ENCODE data around the gene FAM210B.

DNA sequence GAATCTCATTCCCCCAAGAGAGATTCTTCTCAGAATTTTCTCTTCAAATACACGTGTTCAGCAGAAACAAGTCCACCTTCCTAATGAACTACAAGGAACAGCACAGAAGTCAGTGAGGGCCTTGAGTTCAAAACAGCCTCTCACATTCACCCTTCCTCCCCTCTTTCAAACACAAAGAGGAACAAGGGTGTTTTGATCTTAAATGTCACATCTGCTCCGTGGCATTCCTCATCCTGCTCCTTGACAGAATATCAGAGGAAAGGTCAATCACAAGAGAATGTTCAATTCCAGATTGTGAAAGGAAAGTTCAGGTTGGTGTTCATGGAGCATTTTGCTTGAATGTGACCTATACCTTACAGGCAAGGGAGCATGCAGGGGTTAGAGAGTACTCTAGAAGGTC lies 35.6 kb upstream of the FAM210B start:
- TF ChIP-seq, protein P1, sequence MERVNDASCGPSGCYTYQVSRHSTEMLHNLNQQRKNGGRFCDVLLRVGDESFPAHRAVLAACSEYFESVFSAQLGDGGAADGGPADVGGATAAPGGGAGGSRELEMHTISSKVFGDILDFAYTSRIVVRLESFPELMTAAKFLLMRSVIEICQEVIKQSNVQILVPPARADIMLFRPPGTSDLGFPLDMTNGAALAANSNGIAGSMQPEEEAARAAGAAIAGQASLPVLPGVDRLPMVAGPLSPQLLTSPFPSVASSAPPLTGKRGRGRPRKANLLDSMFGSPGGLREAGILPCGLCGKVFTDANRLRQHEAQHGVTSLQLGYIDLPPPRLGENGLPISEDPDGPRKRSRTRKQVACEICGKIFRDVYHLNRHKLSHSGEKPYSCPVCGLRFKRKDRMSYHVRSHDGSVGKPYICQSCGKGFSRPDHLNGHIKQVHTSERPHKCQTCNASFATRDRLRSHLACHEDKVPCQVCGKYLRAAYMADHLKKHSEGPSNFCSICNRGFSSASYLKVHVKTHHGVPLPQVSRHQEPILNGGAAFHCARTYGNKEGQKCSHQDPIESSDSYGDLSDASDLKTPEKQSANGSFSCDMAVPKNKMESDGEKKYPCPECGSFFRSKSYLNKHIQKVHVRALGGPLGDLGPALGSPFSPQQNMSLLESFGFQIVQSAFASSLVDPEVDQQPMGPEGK (CRISPR knock-in tag; IDR thresholded peaks at IDR 0.05; ENCODE audit: borderline replicate concordance), result no peak
- TF ChIP-seq, protein P2, sequence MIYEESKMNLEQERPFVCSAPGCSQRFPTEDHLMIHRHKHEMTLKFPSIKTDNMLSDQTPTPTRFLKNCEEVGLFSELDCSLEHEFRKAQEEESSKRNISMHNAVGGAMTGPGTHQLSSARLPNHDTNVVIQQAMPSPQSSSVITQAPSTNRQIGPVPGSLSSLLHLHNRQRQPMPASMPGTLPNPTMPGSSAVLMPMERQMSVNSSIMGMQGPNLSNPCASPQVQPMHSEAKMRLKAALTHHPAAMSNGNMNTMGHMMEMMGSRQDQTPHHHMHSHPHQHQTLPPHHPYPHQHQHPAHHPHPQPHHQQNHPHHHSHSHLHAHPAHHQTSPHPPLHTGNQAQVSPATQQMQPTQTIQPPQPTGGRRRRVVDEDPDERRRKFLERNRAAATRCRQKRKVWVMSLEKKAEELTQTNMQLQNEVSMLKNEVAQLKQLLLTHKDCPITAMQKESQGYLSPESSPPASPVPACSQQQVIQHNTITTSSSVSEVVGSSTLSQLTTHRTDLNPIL (CRISPR knock-in tag; IDR thresholded peaks at IDR 0.05; ENCODE audit: low read depth), result no peak
- TF ChIP-seq ARNTL (CRISPR knock-in tag; IDR thresholded peaks at IDR 0.05; ENCODE audit: borderline replicate concordance, low read depth) (no peak), CSDC2 (CRISPR knock-in tag; IDR thresholded peaks at IDR 0.05) (no peak), GLIS3 (CRISPR knock-in tag; IDR thresholded peaks at IDR 0.05) (no peak), ZFP30 (CRISPR knock-in tag; IDR thresholded peaks at IDR 0.05) (no peak), RARB (CRISPR knock-in tag; IDR thresholded peaks at IDR 0.05) (no peak), ESRRG (CRISPR knock-in tag; IDR thresholded peaks at IDR 0.05) (no peak), ZNF565 (CRISPR knock-in tag; conservative IDR thresholded peaks at IDR 0.05; ENCODE audit: low read depth) (no peak), PPARA (CRISPR knock-in tag; IDR thresholded peaks at IDR 0.05; ENCODE audit: borderline replicate concordance) (no peak), ZNF8 (CRISPR knock-in tag; IDR thresholded peaks at IDR 0.05) (no peak), TOX (CRISPR knock-in tag; IDR thresholded peaks at IDR 0.05; ENCODE audit: borderline replicate concordance) (no peak), OSR1 (CRISPR knock-in tag; IDR thresholded peaks at IDR 0.05) (no peak)
